Activated CD8-positive, alpha-beta memory T cell treated with anti-CD3 and anti-CD28 coated beads, Interleukin-2, amount 50 U/mL, for 24 hours (primary cell): ENCODE measurements around the gene CWC15.
"Not testable (repeated sequence)": the region's sequence is repeated elsewhere in the genome, so short reads cannot be mapped to it uniquely, and the experiment has no call there.

Experiments used
- DNase-seq: peaks from one replicate; pipeline ENCODE4 v3.0.0-alpha.2; 2020; ENCODE audit errors: extremely low read depth

Gene CWC15

GRCh38 chr11:94913718-94914394 is 59.5 kb downstream of the CWC15 start:
- not testable (repeated sequence) for DNase-seq

GRCh38 chr11:94912806-94913205 is 60.5 kb downstream of the CWC15 start:
- no peak for DNase-seq
